Mesendoderm (in vitro differentiated cells): ENCODE results near the gene TMED6.
A peak's percentile ranks its signal among the peaks of the same experiment; 100 is the strongest.

Experiments used
- DNase-seq: peaks from one replicate; pipeline ENCODE4 v3.0.0; 2013
- H2AK5ac ChIP-seq: 2 replicates; pipeline ENCODE4 v1.6.1; 2013; ENCODE audit warnings: low read length, inconsistent platforms
- H2BK120ac ChIP-seq: 2 replicates; pipeline ENCODE4 v1.6.1; 2013; ENCODE audit warnings: low read depth, mild to moderate bottlenecking, low read length, moderate library complexity, mixed read lengths
- H2BK15ac ChIP-seq: replicated peaks from 2 replicates; pipeline ENCODE4 v1.6.1; 2013; ENCODE audit warnings: low read depth, mild to moderate bottlenecking, moderate library complexity
- H2BK5ac ChIP-seq: 2 replicates; pipeline ENCODE4 v1.6.1; 2013; ENCODE audit warnings: low read length, inconsistent platforms
- H3K18ac ChIP-seq: 2 replicates; pipeline ENCODE4 v1.6.1; 2013; ENCODE audit warnings: mild to moderate bottlenecking, low read length, mixed read lengths
- H3K23ac ChIP-seq: one replicate; pipeline ENCODE4 v1.6.1; 2013; ENCODE audit warnings: low read length
- H3K27ac ChIP-seq: 2 replicates; pipeline ENCODE4 v1.5.1; 2013; ENCODE audit warnings: low read depth, mild to moderate bottlenecking, inconsistent platforms, low read length, moderate library complexity
- H3K27me3 ChIP-seq: 2 replicates; pipeline ENCODE4 v1.6.1; 2013; ENCODE audit warnings: low read length, control low read depth, mild to moderate bottlenecking, inconsistent platforms; ENCODE audit not compliant: insufficient read depth, poor library complexity
- H3K36me3 ChIP-seq: 2 replicates; pipeline ENCODE4 v1.6.1; 2013; ENCODE audit warnings: low read length, inconsistent platforms; ENCODE audit not compliant: control insufficient read depth, insufficient read depth
- H3K4ac ChIP-seq: one replicate; pipeline ENCODE4 v1.6.1; 2013; ENCODE audit warnings: low read depth, mild to moderate bottlenecking, low read length, moderate library complexity
- H3K4me1 ChIP-seq: 2 replicates; pipeline ENCODE4 v1.6.1; 2013; ENCODE audit warnings: low read depth, low read length, inconsistent platforms; ENCODE audit not compliant: control insufficient read depth
- H3K4me2 ChIP-seq: 2 replicates; pipeline ENCODE4 v1.6.1; 2013; ENCODE audit warnings: low read length
- H3K4me3 ChIP-seq: 2 replicates; pipeline ENCODE4 v1.5.1; 2013; ENCODE audit warnings: mild to moderate bottlenecking, low read length
- H3K56ac ChIP-seq: one replicate; pipeline ENCODE4 v1.6.1; 2013; ENCODE audit warnings: low read length
- H3K79me1 ChIP-seq: 2 replicates; pipeline ENCODE4 v1.6.1; 2013; ENCODE audit warnings: low read length, inconsistent platforms
- H3K79me2 ChIP-seq: 2 replicates; pipeline ENCODE4 v1.6.1; 2013; ENCODE audit warnings: mild to moderate bottlenecking, low read length; ENCODE audit not compliant: control insufficient read depth, insufficient read depth
- H3K9ac ChIP-seq: 2 replicates; pipeline ENCODE4 v1.6.1; 2013; ENCODE audit warnings: low read length, inconsistent platforms
- H4K5ac ChIP-seq: one replicate; pipeline ENCODE4 v1.6.1; 2013; ENCODE audit warnings: low read length
- H4K8ac ChIP-seq: one replicate; pipeline ENCODE4 v1.6.1; 2013; ENCODE audit warnings: low read depth, mild to moderate bottlenecking, control low read depth, low read length, moderate library complexity
- WGBS: extraction: QIAGEN DNeasy Blood & Tissue Kit; methylation state at CpG from one replicate; pipeline ENCODE4 v1.1.7; 2013; ENCODE audit warnings: low lambda C conversion rate, missing lambda C conversion rate; ENCODE audit not compliant: insufficient coverage; ENCODE audit errors: extremely low coverage; 5-methylcytosine and 5-hydroxymethylcytosine counted together

The TMED6 gene

GRCh38 chr16:69329369-69330285, 22.0 kb downstream of the TMED6 start:
- H3K79me1 ChIP-seq, result peaks cover 13% of the 10 kb centered on the region
- H3K36me3 ChIP-seq, result peaks cover 11% of the 10 kb centered on the region
- H3K23ac ChIP-seq, result peak overlapping the region; percentile 94
- H3K18ac ChIP-seq, result peak overlapping the region; percentile 15
- no peak overlapping the region for H4K5ac ChIP-seq
- peaks cover 7% of the 10 kb centered on the region for H3K4me1 ChIP-seq
- H3K4ac ChIP-seq, result peak overlapping the region; percentile 60
- peak overlapping the region; percentile 88 for H3K4me3 ChIP-seq
- H4K8ac ChIP-seq, result no peak overlapping the region
- H3K27me3 ChIP-seq, result no peaks in the 10 kb centered on the region
- peak overlapping the region; percentile 95 for H3K9ac ChIP-seq
- peak overlapping the region; percentile 60 for H3K4me2 ChIP-seq
- DNase-seq, result peak; percentile 40
- H2BK15ac ChIP-seq, result no peak overlapping the region
- no peak overlapping the region for H2AK5ac ChIP-seq
- no CpG with 5 or more reads among the region's 77 CpGs for WGBS
- peak overlapping the region; percentile 73 for H3K27ac ChIP-seq
- H3K79me2 ChIP-seq, result peaks cover 43% of the 10 kb centered on the region
- H2BK120ac ChIP-seq, result no peak overlapping the region
- H2BK5ac ChIP-seq, result no peak overlapping the region
- H3K56ac ChIP-seq, result peak overlapping the region; percentile 92

- H4K8ac ChIP-seq, result no peak overlapping the region
- H2BK120ac ChIP-seq, result no peak overlapping the region
- DNase-seq, result no peak
- peak overlapping the region; percentile 60 for H3K4me2 ChIP-seq
- H2BK15ac ChIP-seq, result no peak overlapping the region
- peak overlapping the region; percentile 92 for H3K56ac ChIP-seq
- no peak overlapping the region for H3K27ac ChIP-seq
- H3K9ac ChIP-seq, result peak overlapping the region; percentile 95
- H2AK5ac ChIP-seq, result no peak overlapping the region
- peaks cover 46% of the 10 kb centered on the region for H3K79me2 ChIP-seq
- H3K4me3 ChIP-seq, result no peak overlapping the region
- no CpG with 5 or more reads among the region's 10 CpGs for WGBS
- no peaks in the 10 kb centered on the region for H3K27me3 ChIP-seq
- no peak overlapping the region for H3K4ac ChIP-seq
- no peak overlapping the region for H2BK5ac ChIP-seq
- H3K36me3 ChIP-seq, result peaks cover 5% of the 10 kb centered on the region
- H3K23ac ChIP-seq, result no peak overlapping the region
- no peak overlapping the region for H4K5ac ChIP-seq
- H3K4me1 ChIP-seq, result peaks cover 7% of the 10 kb centered on the region
- no peak overlapping the region for H3K18ac ChIP-seq
- peaks cover 13% of the 10 kb centered on the region for H3K79me1 ChIP-seq
These were observed 22.7 kb downstream of the TMED6 start for GRCh38 chr16:69328854-69329316.

- peaks cover 17% of the 10 kb centered on the region for H3K79me1 ChIP-seq
- no CpG with 5 or more reads among the region's 14 CpGs for WGBS
These were observed 23.8 kb downstream of the TMED6 start for GRCh38 chr16:69327585-69328310.

DNA sequence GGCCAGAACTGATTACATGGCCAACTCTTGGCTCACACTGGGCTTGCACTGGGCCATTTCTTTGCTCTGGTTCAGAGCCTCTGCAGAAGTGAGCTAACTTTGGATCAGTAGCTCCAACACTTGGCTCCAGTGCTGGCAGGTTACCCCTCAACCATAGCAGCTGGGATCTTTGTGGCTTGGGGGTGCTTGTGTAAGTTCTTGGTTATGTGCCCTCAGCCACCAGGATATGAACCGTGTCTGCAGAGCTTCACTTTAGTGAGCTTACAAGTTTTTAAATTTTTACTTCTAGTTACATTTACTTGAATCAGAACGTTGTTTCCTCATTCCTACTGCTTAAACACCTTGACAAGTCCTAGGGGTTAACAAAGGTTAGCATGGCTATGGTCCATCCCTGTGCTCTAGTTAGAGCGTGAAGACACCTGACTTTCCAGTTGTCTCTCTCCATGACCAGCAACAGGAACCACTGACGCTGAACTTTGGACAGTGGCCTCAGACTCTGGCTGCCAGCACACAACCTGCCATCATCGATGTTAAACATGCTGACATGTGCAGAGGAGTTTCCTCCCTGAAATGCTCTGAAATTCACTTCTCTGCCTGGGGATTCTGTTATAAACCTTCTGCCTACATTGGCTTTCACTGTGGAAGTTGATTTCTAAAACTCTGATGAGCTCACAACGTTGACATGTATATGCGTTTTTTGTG, 25.3 kb downstream of the TMED6 start:
- Histone ChIP-seq H4K5ac (no peak overlapping the region), H2BK5ac (no peak overlapping the region), H2BK15ac (no peak overlapping the region), H3K79me2 (peaks cover 48% of the 10 kb centered on the region), H3K27me3 (no peaks in the 10 kb centered on the region), H3K4ac (no peak overlapping the region), H3K79me1 (peaks cover 19% of the 10 kb centered on the region), H3K9ac (peak overlapping the region; percentile 10), H2BK120ac (no peak overlapping the region), H3K23ac (no peak overlapping the region), H3K4me3 (no peak overlapping the region), H3K27ac (no peak overlapping the region), H3K4me1 (peaks cover 7% of the 10 kb centered on the region), H3K56ac (no peak overlapping the region), H2AK5ac (no peak overlapping the region), H3K4me2 (peak overlapping the region; percentile 15), H4K8ac (no peak overlapping the region), H3K18ac (no peak overlapping the region), H3K36me3 (peaks cover 16% of the 10 kb centered on the region)
- no peak for DNase-seq
- WGBS, result no CpG with 5 or more reads among the region's 7 CpGs

More at GRCh38 chr16:69327585-69328310, 23.8 kb downstream of the TMED6 start:
- no peaks in the 10 kb centered on the region for H3K27me3 ChIP-seq
- no peak overlapping the region for H2BK5ac ChIP-seq
- H3K23ac ChIP-seq, result no peak overlapping the region
- H3K9ac ChIP-seq, result no peak overlapping the region
- H3K4me2 ChIP-seq, result no peak overlapping the region
- peaks cover 48% of the 10 kb centered on the region for H3K79me2 ChIP-seq
- peak overlapping the region; percentile 1 for H3K56ac ChIP-seq
- H3K4me1 ChIP-seq, result peaks cover 7% of the 10 kb centered on the region
- H3K4me3 ChIP-seq, result no peak overlapping the region
- no peak overlapping the region for H3K18ac ChIP-seq
- DNase-seq, result no peak
- no peak overlapping the region for H2AK5ac ChIP-seq
- no peak overlapping the region for H4K5ac ChIP-seq
- H3K36me3 ChIP-seq, result peaks cover 9% of the 10 kb centered on the region
- H2BK120ac ChIP-seq, result no peak overlapping the region
- no peak overlapping the region for H3K27ac ChIP-seq
- H3K4ac ChIP-seq, result no peak overlapping the region
- no peak overlapping the region for H2BK15ac ChIP-seq
- no peak overlapping the region for H4K8ac ChIP-seq

DNA sequence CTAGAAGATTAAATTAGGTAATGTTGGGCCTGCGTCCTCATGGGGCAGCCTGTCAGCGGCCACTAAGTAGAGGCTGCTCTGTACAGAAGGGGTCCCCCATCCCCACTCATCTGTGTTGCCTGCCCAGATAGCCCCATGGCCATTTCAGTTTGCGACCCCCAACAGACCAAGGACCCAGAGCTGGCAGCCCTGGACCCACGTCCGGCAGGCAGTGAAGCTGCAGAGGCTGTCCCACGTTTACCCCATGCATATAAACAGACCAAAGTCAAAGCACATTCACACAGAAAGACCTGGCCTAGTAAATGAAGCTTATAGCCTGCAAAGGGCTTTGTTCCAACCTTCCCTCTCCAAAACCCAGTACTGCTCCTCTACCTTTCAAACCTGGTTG, 25.8 kb downstream of the TMED6 start:
- H3K23ac ChIP-seq, result no peak overlapping the region
- no peak overlapping the region for H2BK120ac ChIP-seq
- H3K56ac ChIP-seq, result no peak overlapping the region
- H3K36me3 ChIP-seq, result peaks cover 19% of the 10 kb centered on the region
- H3K4me1 ChIP-seq, result peaks cover 7% of the 10 kb centered on the region
- DNase-seq, result no peak
- peaks cover 19% of the 10 kb centered on the region for H3K79me1 ChIP-seq
- H2BK5ac ChIP-seq, result no peak overlapping the region
- H3K4me2 ChIP-seq, result peak overlapping the region; percentile 15
- no CpG with 5 or more reads among the region's 6 CpGs for WGBS
- H3K9ac ChIP-seq, result no peak overlapping the region
- H2BK15ac ChIP-seq, result no peak overlapping the region
- H2AK5ac ChIP-seq, result no peak overlapping the region
- no peak overlapping the region for H3K4me3 ChIP-seq
- H3K4ac ChIP-seq, result no peak overlapping the region
- H4K8ac ChIP-seq, result no peak overlapping the region
- H3K27ac ChIP-seq, result no peak overlapping the region
- no peaks in the 10 kb centered on the region for H3K27me3 ChIP-seq
- no peak overlapping the region for H3K18ac ChIP-seq
- no peak overlapping the region for H4K5ac ChIP-seq
- H3K79me2 ChIP-seq, result peaks cover 48% of the 10 kb centered on the region
